ENCODE results near the gene IMMP2L.

IMMP2L gene

GRCh38 chr7:111059833-111060232, 502.5 kb downstream of the IMMP2L start:
- peak; percentile 47 for DNase-seq

- DNase-seq, result no peak
These were observed 505.2 kb downstream of the IMMP2L start for GRCh38 chr7:111057066-111057465.

- DNase-seq, result no peak
These were observed 505.9 kb downstream of the IMMP2L start for GRCh38 chr7:111056371-111056770.

GRCh38 chr7:111053035-111053434, 509.3 kb downstream of the IMMP2L start:
- no peak for DNase-seq

- no peak for DNase-seq
These were observed 510.5 kb downstream of the IMMP2L start for GRCh38 chr7:111051832-111052231.

- no peak for DNase-seq
These were observed 511.3 kb downstream of the IMMP2L start for GRCh38 chr7:111050875-111051416.

GRCh38 chr7:111049971-111050680, 512.2 kb downstream of the IMMP2L start:
- no peak for DNase-seq

- DNase-seq, result no peak
These were observed 514.7 kb downstream of the IMMP2L start for GRCh38 chr7:111047595-111047994.

- no peak for DNase-seq
These were observed 516.8 kb downstream of the IMMP2L start for GRCh38 chr7:111045449-111045848.

GRCh38 chr7:111043561-111043960, 518.7 kb downstream of the IMMP2L start:
- DNase-seq, result no peak

GRCh38 chr7:111042842-111043241, 519.5 kb downstream of the IMMP2L start:
- no peak for DNase-seq

- DNase-seq, result no peak
These were observed 520.7 kb downstream of the IMMP2L start for GRCh38 chr7:111041577-111041976.

- no peak for DNase-seq
These were observed 524.1 kb downstream of the IMMP2L start for GRCh38 chr7:111038185-111038584.

- no peak for DNase-seq
These were observed 530.4 kb downstream of the IMMP2L start for GRCh38 chr7:111031916-111032315.

- no peak for DNase-seq
These were observed 532.0 kb downstream of the IMMP2L start for GRCh38 chr7:111030336-111030735.

GRCh38 chr7:111029574-111030251, 532.6 kb downstream of the IMMP2L start:
- DNase-seq, result peak; percentile 10

- DNase-seq, result no peak
These were observed 533.1 kb downstream of the IMMP2L start for GRCh38 chr7:111029141-111029572.

GRCh38 chr7:111027396-111027795, 534.9 kb downstream of the IMMP2L start:
- no peak for DNase-seq

- no peak for DNase-seq
These were observed 535.5 kb downstream of the IMMP2L start for GRCh38 chr7:111026806-111027205.

- DNase-seq, result no peak
These were observed 535.9 kb downstream of the IMMP2L start for GRCh38 chr7:111026343-111026742.

- no peak for DNase-seq
These were observed 537.3 kb downstream of the IMMP2L start for GRCh38 chr7:111025006-111025405.

GRCh38 chr7:111018960-111019736, 543.1 kb downstream of the IMMP2L start:
- no peak for DNase-seq

- no peak for DNase-seq
These were observed 543.8 kb downstream of the IMMP2L start for GRCh38 chr7:111018447-111018846.
